Suprapubic skin (tissue), 4 donors: ENCODE data around the gene FADS6.

Source experiments
- EP300 ChIP-seq: sonication (generic); formaldehyde crosslinking; IDR thresholded peaks from one replicate; pipeline ENCODE4 v1.6.1; 2017; ENCODE audit warnings: antibody characterized with exemption
- POLR2A ChIP-seq, 2 donors: fragments of 450-650 bp; IDR thresholded peaks; one replicate each; pipeline ENCODE4 v1.6.1; 2017; ENCODE audit warnings: antibody characterized with exemption in 2 of 2, mild to moderate bottlenecking in 2 of 2, moderate library complexity in 2 of 2
- POLR2AphosphoS5 ChIP-seq, 3 donors: sonication (generic); formaldehyde crosslinking; IDR thresholded peaks; one replicate each; pipeline ENCODE4 v1.6.1; 2017; ENCODE audit warnings: antibody characterized with exemption in 3 of 3
- TF ChIP-seq, protein P1 (sequence below), 2 donors: fragments of 200-600 bp in 1 of 2; fragments of 450-650 bp in 1 of 2; sonication (generic) in 1 of 2; IDR thresholded peaks; one replicate each; pipeline ENCODE4 v1.5.1; 2016 to 2019; ENCODE audit warnings: antibody characterized with exemption in 2 of 2, mild to moderate bottlenecking in 1 of 2, moderate library complexity in 1 of 2

DNA sequence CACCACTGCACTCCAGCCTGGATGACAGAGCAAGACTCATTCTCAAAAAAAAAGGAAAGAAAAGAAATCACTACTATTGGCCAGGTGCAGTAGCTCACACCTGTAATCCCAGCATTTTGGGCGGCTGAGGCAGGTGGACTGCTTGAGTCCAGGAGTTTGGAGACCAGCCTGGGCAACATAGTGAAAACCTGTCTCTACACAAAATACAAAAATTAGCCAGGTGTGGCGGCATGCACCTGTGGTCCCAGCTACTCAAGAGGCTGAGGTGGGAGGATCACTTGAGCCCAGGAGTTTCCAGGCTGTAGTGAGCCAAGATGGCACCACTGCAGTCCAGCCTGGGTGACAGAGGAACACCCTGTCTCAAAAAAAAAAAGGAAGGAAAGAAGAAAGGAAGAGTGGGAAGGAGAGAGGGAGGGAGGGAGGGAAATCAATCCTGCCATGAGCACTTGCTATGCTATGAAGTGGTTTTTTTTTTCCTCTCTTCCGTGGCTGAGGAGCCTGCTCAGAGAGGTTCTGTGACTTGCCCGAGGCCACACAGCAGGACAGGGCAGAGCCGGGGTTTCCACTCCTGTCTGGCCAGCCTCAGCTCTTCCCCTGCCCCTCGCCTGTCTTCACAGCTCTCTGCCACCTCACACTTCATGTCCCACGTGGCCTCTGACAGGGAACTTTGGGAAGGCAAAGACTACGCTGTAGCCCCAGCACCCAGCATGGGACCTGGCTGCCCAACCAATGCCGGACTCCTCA, 44.6 kb downstream of the FADS6 start:
- TF ChIP-seq, protein P1, sequence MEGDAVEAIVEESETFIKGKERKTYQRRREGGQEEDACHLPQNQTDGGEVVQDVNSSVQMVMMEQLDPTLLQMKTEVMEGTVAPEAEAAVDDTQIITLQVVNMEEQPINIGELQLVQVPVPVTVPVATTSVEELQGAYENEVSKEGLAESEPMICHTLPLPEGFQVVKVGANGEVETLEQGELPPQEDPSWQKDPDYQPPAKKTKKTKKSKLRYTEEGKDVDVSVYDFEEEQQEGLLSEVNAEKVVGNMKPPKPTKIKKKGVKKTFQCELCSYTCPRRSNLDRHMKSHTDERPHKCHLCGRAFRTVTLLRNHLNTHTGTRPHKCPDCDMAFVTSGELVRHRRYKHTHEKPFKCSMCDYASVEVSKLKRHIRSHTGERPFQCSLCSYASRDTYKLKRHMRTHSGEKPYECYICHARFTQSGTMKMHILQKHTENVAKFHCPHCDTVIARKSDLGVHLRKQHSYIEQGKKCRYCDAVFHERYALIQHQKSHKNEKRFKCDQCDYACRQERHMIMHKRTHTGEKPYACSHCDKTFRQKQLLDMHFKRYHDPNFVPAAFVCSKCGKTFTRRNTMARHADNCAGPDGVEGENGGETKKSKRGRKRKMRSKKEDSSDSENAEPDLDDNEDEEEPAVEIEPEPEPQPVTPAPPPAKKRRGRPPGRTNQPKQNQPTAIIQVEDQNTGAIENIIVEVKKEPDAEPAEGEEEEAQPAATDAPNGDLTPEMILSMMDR (IDR thresholded peaks at IDR 0.05), result no peak
- TF ChIP-seq POLR2A (IDR thresholded peaks at IDR 0.05) (no peak), EP300 (no peak), POLR2AphosphoS5 (IDR thresholded peaks at IDR 0.05) (no peak)
